Right cardiac atrium (tissue), 5 donors: Measurements from ENCODE around the gene PIP4K2B. TPM values are rescaled to one million over a fixed set of nuclear protein-coding genes. Genes with fewer than 3 reads are reported as not detected.
"Not testable (repeated sequence)": the region's sequence is repeated elsewhere in the genome, so short reads cannot be mapped to it uniquely, and the experiment has no call there.

Source experiments
- ATAC-seq, 2 donors: fragments of 200-7000 bp; cut with Tn5 transposase; one replicate each; pipeline versions ENCODE4 v1.8.0 to v1.9.1; 2020; ENCODE audit warnings: moderate library complexity in 2 of 2, mild to moderate bottlenecking in 1 of 2
- DNase-seq, 3 donors: peaks; one replicate each; pipeline ENCODE4 v3.0.0-alpha.2; 2020
- H3K27ac ChIP-seq: one replicate; pipeline ENCODE4 v1.5.1; 2013; ENCODE audit warnings: mild to moderate bottlenecking, low read length, control low read depth, moderate library complexity
- H3K27me3 ChIP-seq: one replicate; pipeline ENCODE4 v1.6.1; 2013; ENCODE audit not compliant: control insufficient read depth, insufficient read depth
- H3K4me1 ChIP-seq: one replicate; pipeline ENCODE4 v1.6.1; 2013; ENCODE audit warnings: low read length; ENCODE audit not compliant: control insufficient read depth, insufficient read depth
- H3K4me3 ChIP-seq: one replicate; pipeline ENCODE4 v1.5.1; 2013; ENCODE audit warnings: low read length, control low read depth
- H3K9me3 ChIP-seq: one replicate; pipeline ENCODE4 v1.6.1; 2013; ENCODE audit warnings: low read length; ENCODE audit not compliant: control insufficient read depth
- WGBS: extraction: QIAGEN DNeasy Blood & Tissue Kit; methylation state at CpG from one replicate; pipeline ENCODE4 v1.1.7; 2013; 5-methylcytosine and 5-hydroxymethylcytosine counted together
- intact Hi-C, 4 donors: fragments of 100-400 bp; cut with DNase I; formaldehyde crosslinking; loops; one replicate each; pipeline versions ENCODE4 v1.11.0 to v1.14.0; 2022 to 2023
- polyA plus RNA-seq: library from polyadenylated mRNA; stranded (reverse); fragments of 200-250 nt; gene quantifications from one replicate; pipeline ENCODE4 v1.2.3, GENCODE V29; 2013
- total RNA-seq, 4 donors: library from RNA; stranded (reverse); fragmentation: NEBNext Ultra II Directional; extraction: Animal tissue kit (Norgen Biotek cat#: 25700); gene quantifications; one replicate each; pipeline ENCODE4 v1.2.1, GENCODE V29; 2021
- donor health status: healthy with polysubstance abuse.
- donor health status: DM: no; HTN: yes; CAD: no.
- donor health status: DM: no; HTN: no; CAD: no.
- donor health status: DM: no; HTN: yes; CAD: no; lungs with severe emphysema.
- donor health status: DM: yes; HTN: yes; CAD: no.

Gene PIP4K2B
- total and polyA plus RNA-seq, 5 donors = 28.2 to 50.0 (median 43.5) TPM

GRCh38 chr17:38797828-38798227, 1.5 kb downstream of the PIP4K2B start:
- no peak for ATAC-seq
- no peaks in the 10 kb centered on the region for H3K9me3 ChIP-seq
- intact Hi-C loops = no loop called here

DNA sequence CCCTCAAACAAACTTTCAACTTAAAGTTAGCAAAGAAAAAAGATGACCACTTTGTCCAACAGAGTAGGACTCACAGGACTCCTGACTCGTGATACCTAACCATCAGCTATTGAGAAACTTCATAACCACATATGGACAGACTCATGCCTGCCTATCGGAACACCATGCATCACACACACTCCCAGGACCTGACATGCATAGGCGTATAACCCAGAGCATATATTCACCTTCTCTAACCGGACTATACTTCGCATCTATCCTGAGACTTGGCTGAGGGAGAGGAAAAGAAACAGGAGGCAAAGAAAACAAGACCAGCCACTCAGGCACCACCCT, 2.2 kb downstream of the PIP4K2B start:
- 64% methylated on average over 5 of the region's 5 CpGs for WGBS
- intact Hi-C loops = no loop called here
- no peaks in the 10 kb centered on the region for H3K27me3 ChIP-seq
- no peak overlapping the region for H3K27ac ChIP-seq
- no peaks in the 10 kb centered on the region for H3K9me3 ChIP-seq
- no peak for DNase-seq
- no peak overlapping the region for H3K4me3 ChIP-seq
- peaks cover 9% of the 10 kb centered on the region for H3K4me1 ChIP-seq
- no peak for ATAC-seq

More at GRCh38 chr17:38797828-38798227, 1.5 kb downstream of the PIP4K2B start:
- 71% methylated on average over 6 of the region's 6 CpGs for whole genome bisulfite sequencing
- Histone ChIP-seq H3K27ac (peak overlapping the region; percentile 32), H3K27me3 (no peaks in the 10 kb centered on the region), H3K4me3 (peak overlapping the region; percentile 72), H3K4me1 (peaks cover 9% of the 10 kb centered on the region)
- no peak for DNase-seq

DNA sequence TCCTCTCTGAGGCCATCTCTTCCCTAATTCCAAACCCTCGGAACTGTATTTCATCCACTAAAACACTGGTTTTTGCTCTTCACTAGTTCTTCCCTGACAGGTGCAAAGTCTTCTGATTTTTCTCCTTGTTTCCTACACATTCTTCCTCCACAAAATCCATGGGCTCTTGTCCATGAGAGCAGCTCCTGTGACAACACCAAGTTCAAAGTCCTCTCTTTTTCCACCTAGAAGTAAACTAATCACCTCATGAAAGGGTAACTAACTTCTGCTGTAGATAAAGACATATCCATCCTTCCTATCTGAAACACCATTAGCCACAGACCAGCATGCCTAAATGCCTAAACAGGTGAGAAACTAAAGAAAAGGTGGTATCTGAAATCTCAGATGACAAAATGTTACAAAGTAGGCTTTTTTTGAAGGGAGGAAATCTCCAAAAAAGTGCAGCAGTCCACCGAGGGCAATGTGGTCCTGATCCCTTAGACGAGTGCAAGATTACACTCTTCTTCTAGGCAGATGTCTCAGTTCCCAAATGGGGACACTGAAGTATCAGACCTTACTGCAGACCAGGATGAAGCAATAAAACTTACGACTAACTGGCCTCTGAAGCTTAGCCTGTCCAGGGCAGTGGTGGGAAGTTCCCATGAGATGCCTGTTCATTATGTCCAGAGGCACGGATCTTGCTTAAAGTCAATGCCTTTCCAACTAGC, 2.8 kb downstream of the PIP4K2B start:
- DNase-seq (no peak), ATAC-seq (no peak)

GRCh38 chr17:38794221-38794620, 5.1 kb downstream of the PIP4K2B start:
- WGBS = 92% methylated on average over 5 of the region's 5 CpGs
- H3K9me3 ChIP-seq = no peaks in the 10 kb centered on the region
- intact Hi-C loops = no loop called here
- peaks cover 11% of the 10 kb centered on the region for H3K4me1 ChIP-seq
- no peak overlapping the region for H3K4me3 ChIP-seq
- H3K27me3 ChIP-seq = no peaks in the 10 kb centered on the region
- DNase-seq = no peak
- no peak for ATAC-seq
- H3K27ac ChIP-seq = no peak overlapping the region

More for the DNA sequence above, 2.8 kb downstream of the PIP4K2B start:
- 56% methylated on average over 5 of the region's 5 CpGs for WGBS
- H3K27me3 ChIP-seq = no peaks in the 10 kb centered on the region
- no peak overlapping the region for H3K4me3 ChIP-seq
- H3K4me1 ChIP-seq = peaks cover 9% of the 10 kb centered on the region
- no peaks in the 10 kb centered on the region for H3K9me3 ChIP-seq
- intact Hi-C loops = no loop called here
- no peak overlapping the region for H3K27ac ChIP-seq

DNA sequence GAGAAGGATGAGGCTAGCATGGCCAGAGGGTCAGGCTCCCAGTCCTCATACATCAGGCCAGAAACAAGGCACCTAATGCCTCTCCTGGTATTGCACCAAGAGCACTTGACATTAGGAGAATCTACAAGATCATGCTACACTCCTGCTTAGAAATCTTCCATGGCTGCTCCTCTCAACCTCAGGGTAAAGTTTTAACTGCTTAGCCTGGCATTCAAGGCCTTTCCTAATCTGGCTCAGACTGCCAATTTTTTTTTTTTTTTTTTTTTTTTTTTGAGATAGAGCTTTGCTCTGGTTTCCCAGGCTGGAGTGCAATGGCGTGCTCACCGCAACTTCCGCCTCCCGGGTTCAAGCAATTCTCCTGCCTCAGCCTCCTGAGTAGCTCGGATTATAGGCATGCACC, 8.2 kb downstream of the PIP4K2B start:
- Histone ChIP-seq H3K9me3 (no peaks in the 10 kb centered on the region), H3K27ac (no peak overlapping the region), H3K27me3 (no peaks in the 10 kb centered on the region), H3K4me3 (no peak overlapping the region), H3K4me1 (peaks cover 2% of the 10 kb centered on the region)
- intact Hi-C loops = no loop called here
- ATAC-seq (no peak), DNase-seq (no peak)
- over 99% methylated on average over 5 of the region's 5 CpGs for WGBS

- DNase-seq = not testable (repeated sequence)
- 70% methylated on average over 13 of the region's 13 CpGs for WGBS
Observed at GRCh38 chr17:38790148-38790707, 9.1 kb downstream of the PIP4K2B start.

DNA sequence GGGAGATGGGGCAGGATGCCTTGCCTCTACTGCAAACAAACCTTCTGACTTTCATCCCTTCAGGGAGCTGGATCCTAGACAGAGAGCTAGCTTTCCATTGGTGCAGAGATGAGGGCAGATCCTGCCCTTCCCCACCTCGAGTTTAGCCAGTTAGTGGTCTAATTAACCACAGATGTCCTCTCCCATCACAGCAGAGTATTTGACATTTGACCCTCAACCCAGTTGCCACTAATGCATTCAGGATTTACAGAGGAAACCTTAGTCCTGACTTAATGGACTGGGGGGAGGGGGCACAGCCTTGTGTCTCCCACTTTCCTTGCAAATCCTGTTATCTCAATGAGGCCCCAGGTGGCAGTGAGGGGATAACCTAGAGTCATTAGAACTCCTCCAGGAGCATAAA, 10.2 kb downstream of the PIP4K2B start:
- DNase-seq = no peak
- no peaks in the 10 kb centered on the region for H3K9me3 ChIP-seq
- WGBS = 9% methylated on average over 1 of the region's 1 CpG
- intact Hi-C loops = no loop called here
- H3K27me3 ChIP-seq = no peaks in the 10 kb centered on the region
- H3K27ac ChIP-seq = no peak overlapping the region
- no peak for ATAC-seq
- peaks cover 2% of the 10 kb centered on the region for H3K4me1 ChIP-seq
- no peak overlapping the region for H3K4me3 ChIP-seq

More at GRCh38 chr17:38790148-38790707, 9.1 kb downstream of the PIP4K2B start:
- ATAC-seq = peak; percentile 47 to 71
- H3K4me1 ChIP-seq, H3K9me3 ChIP-seq, intact Hi-C loops, H3K27me3 ChIP-seq, H3K4me3 ChIP-seq, H3K27ac ChIP-seq: not testable (repeated sequence)

DNA sequence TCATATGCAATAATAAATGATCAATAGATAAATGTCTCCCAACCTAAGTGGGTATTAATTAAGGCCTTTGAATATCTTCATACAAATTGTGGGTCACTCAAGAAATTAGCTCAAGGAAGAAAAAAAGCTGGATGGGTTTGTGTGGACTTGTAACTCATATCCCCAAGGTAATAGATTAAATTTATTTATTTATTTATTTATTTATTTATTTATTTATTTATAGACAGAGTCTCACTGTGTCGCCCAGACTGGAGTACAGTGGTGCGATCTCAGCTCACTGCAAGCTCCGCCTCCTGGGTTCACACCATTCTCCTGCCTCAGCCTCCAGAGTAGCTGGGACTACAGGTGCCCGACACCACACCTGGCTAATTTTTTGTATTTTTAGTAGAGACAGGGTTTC, 11.4 kb downstream of the PIP4K2B start:
- H3K27ac ChIP-seq, DNase-seq, intact Hi-C loops, H3K9me3 ChIP-seq, H3K4me1 ChIP-seq, H3K4me3 ChIP-seq, H3K27me3 ChIP-seq, ATAC-seq: not testable (repeated sequence)
- WGBS = 98% methylated on average over 4 of the region's 4 CpGs

DNA sequence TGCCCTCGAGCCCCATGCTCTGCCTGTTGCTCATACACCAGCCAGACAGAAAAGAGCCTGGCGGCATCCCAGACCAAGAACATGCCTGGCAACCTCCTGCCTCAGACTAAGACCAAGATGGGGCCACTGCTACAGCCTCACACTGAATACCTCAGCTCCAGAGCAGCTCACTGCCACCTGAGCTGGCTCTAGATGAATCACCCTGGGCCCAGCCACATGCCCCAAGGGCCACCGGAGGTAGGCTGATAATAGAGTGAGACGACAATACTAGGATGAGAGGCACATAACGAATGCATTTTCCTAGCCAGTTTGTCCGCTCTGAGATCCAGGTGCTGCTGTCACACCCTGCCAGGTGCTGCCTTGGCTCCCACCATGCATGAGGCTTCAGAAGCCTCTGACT, 13.0 kb downstream of the PIP4K2B start:
- no peak for ATAC-seq
- 77% methylated on average over 6 of the region's 6 CpGs for WGBS
- intact Hi-C loops = no loop called here

GRCh38 chr17:38783227-38783626, 16.1 kb downstream of the PIP4K2B start:
- Histone ChIP-seq H3K27me3 (no peaks in the 10 kb centered on the region), H3K9me3 (no peaks in the 10 kb centered on the region), H3K4me1 (no peaks in the 10 kb centered on the region), H3K4me3 (no peak overlapping the region), H3K27ac (no peak overlapping the region)
- 90% methylated on average over 3 of the region's 3 CpGs for WGBS
- intact Hi-C loops = no loop called here
- ATAC-seq (no peak), DNase-seq (no peak)

More for the DNA sequence above, 13.0 kb downstream of the PIP4K2B start:
- Histone ChIP-seq H3K4me1 (peaks cover 2% of the 10 kb centered on the region), H3K27me3 (no peaks in the 10 kb centered on the region), H3K4me3 (no peak overlapping the region), H3K9me3 (no peaks in the 10 kb centered on the region), H3K27ac (no peak overlapping the region)
- DNase-seq = no peak

DNA sequence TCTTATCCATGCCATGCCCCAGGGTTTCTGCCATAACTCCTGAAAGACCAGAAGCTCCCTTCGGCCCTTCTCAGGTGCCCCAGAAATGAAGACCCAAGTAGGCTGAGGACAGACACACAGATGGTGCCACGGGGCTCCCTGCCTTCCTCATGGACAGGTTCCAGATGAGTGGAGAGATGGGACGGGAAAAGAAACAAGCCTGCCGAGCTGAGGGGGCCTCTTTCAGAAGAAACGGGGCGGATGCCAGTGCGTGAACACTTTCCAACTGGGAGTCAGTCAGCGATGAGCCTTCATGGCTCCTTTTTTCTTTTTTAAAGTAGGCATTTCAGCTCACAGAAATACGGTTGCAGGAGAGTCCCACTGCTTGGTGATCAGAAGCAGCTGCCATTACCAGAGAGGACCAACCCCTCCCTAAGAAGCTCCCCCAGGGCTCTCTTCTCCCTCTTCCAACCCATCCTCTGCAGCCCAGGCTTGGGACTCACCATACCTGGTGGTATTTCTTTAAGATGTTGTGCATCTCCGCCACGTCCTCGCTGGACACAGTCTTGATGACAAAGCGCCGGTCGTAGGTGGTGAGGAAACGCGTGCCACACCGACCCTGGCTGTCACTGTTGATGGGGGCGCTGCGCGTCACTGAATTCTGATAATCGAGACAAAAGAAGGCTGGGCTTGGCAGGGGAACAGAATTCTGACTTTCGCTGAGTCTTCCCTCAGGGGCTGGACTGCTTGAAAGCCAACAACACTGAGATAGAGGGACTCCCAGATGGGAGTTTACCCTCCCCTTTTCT, 19.2 kb downstream of the PIP4K2B start:
- H3K27ac ChIP-seq = no peak overlapping the region
- H3K9me3 ChIP-seq = no peaks in the 10 kb centered on the region
- H3K4me1 ChIP-seq = no peaks in the 10 kb centered on the region
- DNase-seq = peak in 1 of 3 donors; percentile 65
- H3K27me3 ChIP-seq = no peaks in the 10 kb centered on the region
- no peak overlapping the region for H3K4me3 ChIP-seq
- intact Hi-C loops = no loop called here
- 82% methylated on average over 23 of the region's 23 CpGs for WGBS
- no peak for ATAC-seq
